ENCODE results near the gene DSG2.

GRCh38 chr18:31483396-31483795 lies 14.6 kb upstream of the DSG2 start:
- TF ChIP-seq CTCF (conservative IDR thresholded peaks at IDR 0.05 in 1 of 2, IDR thresholded peaks at IDR 0.05 in 1 of 2; ENCODE audit: extremely low read depth in 1 of 2, insufficient read depth in 1 of 2, low read depth in 1 of 2, low read length in 2 of 2) (no peak), EZH2 (IDR thresholded peaks at IDR 0.05; ENCODE audit: borderline replicate concordance, low read length) (no peak)
